Suppressor macrophage (primary cell): ENCODE results near the gene ZFAND6.

Source experiments
- DNase-seq, 4 experiments: peaks; one replicate each; pipeline ENCODE4 v3.0.0-alpha.2; 2020 to 2022

The ZFAND6 gene

GRCh38 chr15:80151576-80151975 is 92.1 kb downstream of the ZFAND6 start:
- DNase-seq = no peak

GRCh38 chr15:80152180-80152895 is 92.9 kb downstream of the ZFAND6 start:
- peak; percentile 84 to 94 (median 90) for DNase-seq

- DNase-seq = peak; percentile 60 to 83 (median 75)
Observed at GRCh38 chr15:80152896-80153876, 93.7 kb downstream of the ZFAND6 start, which contains the start of gene FAH. Gene FAH (plus strand): TSS chr15:80152999. CDS start chr15:80153055, 56 bp downstream.

- DNase-seq = peak in 3 of 4 experiments; percentile 13 to 24 (median 17)
Observed at GRCh38 chr15:80153900-80154299, 94.4 kb downstream of the ZFAND6 start.

- DNase-seq = no peak
Observed at GRCh38 chr15:80154336-80154735, 94.9 kb downstream of the ZFAND6 start.

GRCh38 chr15:80155001-80155377 is 95.5 kb downstream of the ZFAND6 start:
- peak in 3 of 4 experiments; percentile 17 to 44 (median 26) for DNase-seq

GRCh38 chr15:80155378-80156175 is 96.1 kb downstream of the ZFAND6 start:
- DNase-seq = peak; percentile 40 to 67 (median 60)

- DNase-seq = peak in 2 of 4 experiments; percentile 26 to 32
Observed at GRCh38 chr15:80156176-80156720, 96.8 kb downstream of the ZFAND6 start.

GRCh38 chr15:80157215-80157614 is 97.7 kb downstream of the ZFAND6 start:
- DNase-seq = no peak

GRCh38 chr15:80159301-80159700 is 99.8 kb downstream of the ZFAND6 start:
- no peak for DNase-seq

GRCh38 chr15:80159811-80160569 is 100.5 kb downstream of the ZFAND6 start:
- DNase-seq = peak in 3 of 4 experiments; percentile 16 to 31 (median 28)

GRCh38 chr15:80160570-80161156 is 101.2 kb downstream of the ZFAND6 start:
- peak; percentile 89 to 95 (median 93) for DNase-seq

GRCh38 chr15:80161468-80162016 is 102.1 kb downstream of the ZFAND6 start:
- DNase-seq = no peak

- DNase-seq = no peak
Observed at GRCh38 chr15:80162059-80162554, 102.6 kb downstream of the ZFAND6 start.

GRCh38 chr15:80163217-80163616 is 103.7 kb downstream of the ZFAND6 start:
- DNase-seq = no peak

- no peak for DNase-seq
Observed at GRCh38 chr15:80163897-80164296, 104.4 kb downstream of the ZFAND6 start.

GRCh38 chr15:80167936-80168335 is 108.5 kb downstream of the ZFAND6 start:
- DNase-seq = no peak

- DNase-seq = no peak
Observed at GRCh38 chr15:80168421-80168820, 108.9 kb downstream of the ZFAND6 start.

- no peak for DNase-seq
Observed at GRCh38 chr15:80169768-80170357, 110.4 kb downstream of the ZFAND6 start.

- DNase-seq = no peak
Observed at GRCh38 chr15:80170596-80170995, 111.1 kb downstream of the ZFAND6 start.
